HepG2 (cell line): Measurements from ENCODE around the gene DNAI4. TPM values are rescaled to one million over a fixed set of nuclear protein-coding genes. Genes with fewer than 3 reads are reported as not detected.

Source experiments
- ATAC-seq: fragments of 200-7000 bp; cut with Tn5 transposase; 3 replicates; pipeline ENCODE4 v1.9.1; 2020; ENCODE audit warnings: mild to moderate bottlenecking, moderate library complexity
- BruUV-seq: library from RNA; stranded (reverse); fragments of 400-500 nt; replicated peaks from 2 replicates; lab custom pipeline; 2021; lab: Mats Ljungman, UMichigan
- CTCF ChIA-PET: fragments of 300-600 bp; formaldehyde crosslinking; extraction: SDS; loops from one replicate; lab custom pipeline; 2021; ENCODE audit warnings: low total read pairs, inconsistent platforms, low intra/inter-chr PET ratio; lab: Yijun Ruan, JAX
- POLR2A ChIA-PET: fragments of 350-600 bp; sonication (Branson Sonifier 250); formaldehyde crosslinking; loops from one replicate; lab custom pipeline; 2020; ENCODE audit warnings: antibody characterized with exemption, inconsistent platforms; lab: Yijun Ruan, JAX
- DNase-seq: peaks from one replicate; pipeline ENCODE4 v3.0.0-alpha.2; 2015; ENCODE audit warnings: low spot score
- FAIRE-seq: peaks from 3 replicates; lab custom pipeline; 2011; peaks lifted over from hg19 to GRCh38; lab: Jason Lieb, UNC
- H2AFZ ChIP-seq: one replicate; pipeline ENCODE4 v1.6.1; 2011; ENCODE audit warnings: low read length, inconsistent platforms
- H3K27ac ChIP-seq: fragments of 300-600 bp; 3 replicates; pipeline ENCODE4 v1.8.0; 2011; ENCODE audit warnings: mixed run types, mild to moderate bottlenecking, mixed read lengths, low read length, inconsistent platforms; ENCODE audit not compliant: insufficient read depth; ENCODE audit errors: extremely low read length
- H3K27me3 ChIP-seq, 2 experiments: fragments of 200-600 bp in 1 of 2; 2 replicates in 1 of 2; 3 replicates in 1 of 2; pipeline versions ENCODE4 v1.6.0 to v1.8.0; 2011; ENCODE audit warnings: low read length in 2 of 2, mild to moderate bottlenecking in 2 of 2, moderate library complexity in 2 of 2, inconsistent platforms in 1 of 2; ENCODE audit not compliant: insufficient read depth in 2 of 2, control insufficient read depth in 1 of 2
- H3K36me3 ChIP-seq, 2 experiments: fragments of 200-600 bp in 1 of 2; replicated peaks in 1 of 2; 2 replicates in 1 of 2; 3 replicates in 1 of 2; pipeline versions ENCODE4 v1.5.1 to v1.8.0; 2011; ENCODE audit warnings: low read length in 2 of 2, inconsistent platforms in 1 of 2; ENCODE audit not compliant: insufficient read depth in 2 of 2, control insufficient read depth in 1 of 2
- H3K4me1 ChIP-seq: 2 replicates; pipeline ENCODE4 v1.5.1; 2012; ENCODE audit warnings: low read length, inconsistent platforms; ENCODE audit not compliant: insufficient read depth
- H3K4me2 ChIP-seq: 2 replicates; pipeline ENCODE4 v1.6.0; 2011; ENCODE audit warnings: low read depth, low read length, inconsistent platforms
- H3K4me3 ChIP-seq, 3 experiments: fragments of 200-600 bp in 1 of 3; sonication (generic), shearing (Covaris generic) in 1 of 3; replicated peaks in 1 of 3; 2 replicates each; pipeline ENCODE4 v1.5.1; 2011 to 2016; ENCODE audit warnings: low read length in 3 of 3, inconsistent platforms in 2 of 3, low read depth in 2 of 3, mild to moderate bottlenecking in 2 of 3, control low read depth in 1 of 3, mixed read lengths in 1 of 3; ENCODE audit not compliant: insufficient read depth in 1 of 3
- H3K79me2 ChIP-seq: one replicate; pipeline ENCODE4 v1.6.1; 2011; ENCODE audit warnings: low read length, inconsistent platforms; ENCODE audit not compliant: insufficient read depth
- H3K9ac ChIP-seq: 2 replicates; pipeline ENCODE4 v1.6.0; 2011; ENCODE audit warnings: mild to moderate bottlenecking, low read depth, low read length, inconsistent platforms; ENCODE audit not compliant: insufficient read depth
- H3K9me3 ChIP-seq: 2 replicates; pipeline ENCODE4 v1.5.1; 2012; ENCODE audit warnings: mild to moderate bottlenecking, low read length
- H4K20me1 ChIP-seq: 2 replicates; pipeline ENCODE4 v1.6.0; 2011; ENCODE audit warnings: inconsistent platforms, mild to moderate bottlenecking, low read length, moderate library complexity; ENCODE audit not compliant: insufficient read depth
- CEBPZ ChIP-seq: IDR thresholded peaks from 2 replicates; pipeline ENCODE4 v1.6.1; 2012; ENCODE audit warnings: low read length, improper control_type of control experiment
- CENPT ChIP-seq: sonication (generic); formaldehyde crosslinking; IDR thresholded peaks from 2 replicates; pipeline ENCODE4 v1.8.0; 2022; ENCODE audit warnings: low read depth, mild to moderate bottlenecking, moderate library complexity, missing genetic modification reagents
- E2F2 ChIP-seq: sonication (generic); formaldehyde crosslinking; IDR thresholded peaks from 2 replicates; pipeline ENCODE4 v1.4.0; 2020; ENCODE audit warnings: missing genetic modification reagents, borderline replicate concordance
- GABPB1 ChIP-seq: IDR thresholded peaks from 2 replicates; pipeline ENCODE4 v1.6.1; 2016; ENCODE audit warnings: mild to moderate bottlenecking, missing genetic modification reagents, moderate library complexity, missing compliant biosample characterization
- MAFK ChIP-seq, 2 experiments: IDR thresholded peaks in 1 of 2; conservative IDR thresholded peaks in 1 of 2; 2 replicates each; pipeline ENCODE4 v1.6.1; 2011; ENCODE audit warnings: improper control_type of control experiment in 2 of 2, low read length in 2 of 2
- MIXL1 ChIP-seq: IDR thresholded peaks from 2 replicates; pipeline ENCODE4 v1.6.1; 2016
- MLLT10 ChIP-seq: sonication (generic); formaldehyde crosslinking; IDR thresholded peaks from 2 replicates; pipeline ENCODE4 v1.4.0; 2020; ENCODE audit warnings: missing genetic modification reagents
- PBX2 ChIP-seq: IDR thresholded peaks from 2 replicates; pipeline ENCODE4 v1.6.1; 2016; ENCODE audit warnings: control low read depth
- PRDM4 ChIP-seq: sonication (generic); formaldehyde crosslinking; IDR thresholded peaks from 2 replicates; pipeline ENCODE4 v1.9.0; 2021; ENCODE audit warnings: missing genetic modification reagents, borderline replicate concordance
- TBX3 ChIP-seq: fragments of 450-650 bp; IDR thresholded peaks from 2 replicates; pipeline ENCODE4 v1.6.1; 2017; ENCODE audit warnings: antibody characterized with exemption, mild to moderate bottlenecking, inconsistent platforms, borderline replicate concordance
- ZNF383 ChIP-seq: sonication (generic); formaldehyde crosslinking; IDR thresholded peaks from 2 replicates; pipeline ENCODE4 v1.4.0; 2020; ENCODE audit warnings: missing genetic modification reagents, mild to moderate bottlenecking, borderline replicate concordance
- ZNF782 ChIP-seq: sonication (generic); formaldehyde crosslinking; IDR thresholded peaks from 2 replicates; pipeline ENCODE4 v1.4.0; 2020; ENCODE audit warnings: missing genetic modification reagents, mild to moderate bottlenecking, borderline replicate concordance
- WGBS: methylation state at CpG from one replicate; pipeline ENCODE4 v1.1.6; 2017; ENCODE audit warnings: low lambda C conversion rate; 5-methylcytosine and 5-hydroxymethylcytosine counted together
- in situ Hi-C: cut with HindIII; loops from 2 replicates; pipeline ENCODE4 v1.10.0; 2017; ENCODE audit warnings: low pct_unique_long_range_greater_than_20kb; ENCODE audit not compliant: extremely low pct_ligation_motif_present
- intact Hi-C: fragments of 100-400 bp; cut with micrococcal nuclease; formaldehyde crosslinking; loops from one replicate; pipeline ENCODE4 v1.10.0; 2022; ENCODE audit not compliant: unreplicated experiment
- polyA plus RNA-seq, 8 experiments: library from polyadenylated mRNA; depleted of rRNA in 3 of 8; stranded (reverse) in 7 of 8; unstranded in 1 of 8; fragments of >200 nt; fragmentation: Illumina TruSeq in 4 of 8; extraction: Trizol in 4 of 8; gene quantifications; 2 replicates each; pipeline versions ENCODE4 v1.2.1 to v1.2.3, GENCODE V29; 2011 to 2016; ENCODE audit warnings: low read depth in 4 of 8, missing spikeins in 1 of 8, mixed read lengths in 1 of 8; ENCODE audit not compliant: insufficient read depth in 1 of 8
- total RNA-seq, 5 experiments: library from RNA; depleted of rRNA; stranded (reverse); fragments of >200 nt; fragmentation: Illumina TruSeq; extraction: Trizol; gene quantifications; 2 replicates each; pipeline ENCODE4 v1.2.3, GENCODE V29; 2016; ENCODE audit warnings: low read depth in 1 of 5

DNAI4 gene
- total and polyA plus RNA-seq, 2 of the 13 experiments (the other 11 are each of a cell fraction or from before 2014, with no cell fraction given): 0.04 to 0.08 TPM

GRCh38 chr1:66778969-66779368 is 145.7 kb downstream of the DNAI4 start (continued):
- TF ChIP-seq PRDM4 (CRISPR knock-in tag) (no peak), CEBPZ (no peak)

- Histone ChIP-seq H3K79me2 (no peaks in the 10 kb centered on the region), H3K4me3 (no peak overlapping the region), H3K27me3 (no peaks in the 10 kb centered on the region), H3K4me1 (no peaks in the 10 kb centered on the region), H3K36me3 (no peaks in the 10 kb centered on the region), H3K27ac (no peak overlapping the region), H4K20me1 (no peaks in the 10 kb centered on the region), H3K9ac (no peak overlapping the region), H3K9me3 (no peaks in the 10 kb centered on the region), H2AFZ (no peak overlapping the region), H3K4me2 (no peak overlapping the region)
- 35% methylated on average over 4 of the region's 4 CpGs for WGBS
- DNase-seq (no peak), FAIRE-seq (no peak), ATAC-seq (no peak)
- no TSS peak for BruUV-seq
- in situ Hi-C loops (no loop called here), intact Hi-C loops (no loop called here)
- TF ChIP-seq CENPT (CRISPR knock-in tag) (no peak), GABPB1 (CRISPR knock-in tag) (no peak), MLLT10 (CRISPR knock-in tag) (no peak), ZNF782 (CRISPR knock-in tag) (no peak), MIXL1 (CRISPR knock-in tag) (no peak), PBX2 (CRISPR knock-in tag) (no peak), E2F2 (CRISPR knock-in tag) (no peak), ZNF383 (CRISPR knock-in tag) (no peak), MAFK (conservative IDR thresholded peaks at IDR 0.05 in 1 of 2, IDR thresholded peaks at IDR 0.05 in 1 of 2; ENCODE audit: low read length in 2 of 2) (no peak), TBX3 (no peak)
- ChIA-PET CTCF (no interaction called here), POLR2A (no interaction called here)
Measured at GRCh38 chr1:66778266-66778665, 146.4 kb downstream of the DNAI4 start.
